ENCODE results near the gene PPP1R9A. TPM values are rescaled to one million over a fixed set of nuclear protein-coding genes. Genes with fewer than 3 reads are reported as not detected.

The PPP1R9A gene
- total RNA-seq, 4 donors from 2014 or later = 21.0 to 48.4 (median 31.6) TPM

DNA sequence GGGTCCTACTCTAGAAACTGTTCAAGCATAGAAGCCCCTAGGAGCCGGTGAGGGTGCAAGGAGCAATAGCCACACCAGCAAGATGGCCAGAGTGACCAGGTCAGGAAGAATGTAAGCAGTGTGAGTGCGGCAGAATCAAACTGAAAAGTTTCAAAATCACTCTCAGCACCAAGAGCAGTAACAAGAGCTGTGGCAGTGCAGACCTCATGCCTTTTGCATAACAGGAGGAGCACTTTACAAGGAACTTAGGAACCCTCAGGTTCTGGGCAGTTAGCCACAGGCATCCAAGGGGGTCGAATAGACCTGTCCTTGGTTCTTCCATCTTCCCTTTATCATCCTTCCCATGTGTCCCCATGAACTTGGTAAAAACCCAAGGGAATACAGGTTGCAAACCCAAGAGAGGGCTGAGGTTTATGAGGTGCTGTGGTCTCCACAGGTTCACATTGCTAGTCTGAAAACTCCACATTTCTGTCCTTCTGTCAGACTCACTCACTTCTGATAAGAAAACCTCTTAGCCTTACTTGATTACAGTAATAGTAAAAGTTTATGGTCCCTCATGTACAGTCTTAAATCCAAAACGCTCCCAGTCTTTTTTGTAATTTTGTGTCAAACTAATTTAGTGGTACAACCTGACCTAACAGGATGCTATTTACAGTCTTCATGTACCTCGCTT is 338.6 kb downstream of the PPP1R9A start:
- no peak for ATAC-seq
- peaks cover 0 to 5% of the 10 kb centered on the region in 2 donors for H3K36me3 ChIP-seq
- H3K27me3 ChIP-seq = no peaks in the 10 kb centered on the region
- no peaks in the 10 kb centered on the region for H3K4me1 ChIP-seq
- no peak overlapping the region for H3K27ac ChIP-seq
- no peak for TF ChIP-seq POLR2A (IDR thresholded peaks at IDR 0.05)
- TF ChIP-seq, protein P1, sequence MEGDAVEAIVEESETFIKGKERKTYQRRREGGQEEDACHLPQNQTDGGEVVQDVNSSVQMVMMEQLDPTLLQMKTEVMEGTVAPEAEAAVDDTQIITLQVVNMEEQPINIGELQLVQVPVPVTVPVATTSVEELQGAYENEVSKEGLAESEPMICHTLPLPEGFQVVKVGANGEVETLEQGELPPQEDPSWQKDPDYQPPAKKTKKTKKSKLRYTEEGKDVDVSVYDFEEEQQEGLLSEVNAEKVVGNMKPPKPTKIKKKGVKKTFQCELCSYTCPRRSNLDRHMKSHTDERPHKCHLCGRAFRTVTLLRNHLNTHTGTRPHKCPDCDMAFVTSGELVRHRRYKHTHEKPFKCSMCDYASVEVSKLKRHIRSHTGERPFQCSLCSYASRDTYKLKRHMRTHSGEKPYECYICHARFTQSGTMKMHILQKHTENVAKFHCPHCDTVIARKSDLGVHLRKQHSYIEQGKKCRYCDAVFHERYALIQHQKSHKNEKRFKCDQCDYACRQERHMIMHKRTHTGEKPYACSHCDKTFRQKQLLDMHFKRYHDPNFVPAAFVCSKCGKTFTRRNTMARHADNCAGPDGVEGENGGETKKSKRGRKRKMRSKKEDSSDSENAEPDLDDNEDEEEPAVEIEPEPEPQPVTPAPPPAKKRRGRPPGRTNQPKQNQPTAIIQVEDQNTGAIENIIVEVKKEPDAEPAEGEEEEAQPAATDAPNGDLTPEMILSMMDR (IDR thresholded peaks at IDR 0.05) = no peak
- no peak for TF ChIP-seq EP300 (IDR thresholded peaks at IDR 0.05)
- no peak for TF ChIP-seq POLR2AphosphoS5 (IDR thresholded peaks at IDR 0.05)
- H3K4me3 ChIP-seq = no peak overlapping the region
- no peaks in the 10 kb centered on the region for H3K9me3 ChIP-seq
- WGBS, 2 donors (ENCODE audit: low coverage in 1 of 2) = 90 to 98% methylated on average over 4 to 5 of the region's 5 CpGs

DNA sequence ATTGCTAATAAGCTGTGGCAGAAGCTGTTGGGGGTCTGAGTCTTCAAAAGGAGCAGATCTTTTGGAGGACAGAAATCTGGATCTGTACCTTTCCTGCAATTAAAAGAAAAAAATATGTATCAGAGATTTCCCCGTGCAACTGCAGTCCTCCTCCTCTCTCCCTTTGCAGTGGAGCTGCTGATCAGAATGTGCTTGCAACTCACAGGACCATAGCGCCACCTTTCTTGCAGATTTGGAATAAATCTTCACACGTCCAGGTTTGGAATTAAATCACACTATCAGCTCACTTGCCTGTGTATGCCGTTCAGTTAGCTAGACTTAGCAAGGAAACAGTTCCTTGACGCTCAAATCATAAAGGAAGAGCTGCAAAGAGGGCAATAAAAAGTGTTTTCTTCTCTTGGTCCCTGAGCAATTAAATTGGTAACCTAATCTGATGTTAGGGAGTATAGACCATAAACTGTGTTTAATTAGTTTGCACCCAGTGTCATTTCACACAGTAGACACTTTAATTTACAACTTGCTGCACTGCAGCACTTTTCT is 339.5 kb downstream of the PPP1R9A start:
- ATAC-seq = peak; percentile 57
- WGBS, 2 donors (ENCODE audit: low coverage in 1 of 2) = 2 to 3% methylated on average over 5 of the region's 5 CpGs
- Histone ChIP-seq H3K27me3 (no peaks in the 10 kb centered on the region), H3K36me3 (peaks cover 0 to 5% of the 10 kb centered on the region in 2 donors), H3K27ac (no peak overlapping the region), H3K4me3 (no peak overlapping the region), H3K9me3 (no peaks in the 10 kb centered on the region), H3K4me1 (no peaks in the 10 kb centered on the region)
- TF ChIP-seq POLR2A (IDR thresholded peaks at IDR 0.05) (no peak), EP300 (IDR thresholded peaks at IDR 0.05) (no peak), POLR2AphosphoS5 (IDR thresholded peaks at IDR 0.05) (no peak)
- TF ChIP-seq, protein P1 (IDR thresholded peaks at IDR 0.05) = peak; percentile 38 to 74 (median 62)

DNA sequence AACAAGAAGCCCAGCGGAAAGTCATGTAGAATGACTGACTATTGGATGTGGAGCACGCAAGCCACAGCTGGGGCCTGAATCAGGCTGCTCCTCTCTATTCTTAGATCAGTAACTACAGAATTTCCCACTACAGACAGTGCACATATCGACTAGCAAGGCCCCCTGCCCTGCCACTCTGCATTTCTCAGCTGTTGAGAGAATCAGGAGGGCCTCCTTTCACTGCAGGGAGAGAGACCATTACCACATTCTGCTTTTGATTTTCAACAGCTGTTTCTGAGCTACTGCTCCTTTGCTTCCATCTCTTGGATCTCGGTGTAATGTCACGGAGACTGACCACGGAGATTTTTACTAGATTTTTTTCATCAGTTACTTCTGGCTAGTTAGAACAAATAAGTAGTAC is 343.2 kb downstream of the PPP1R9A start:
- peaks cover 0 to 15% of the 10 kb centered on the region in 2 donors for H3K36me3 ChIP-seq
- TF ChIP-seq POLR2AphosphoS5 (IDR thresholded peaks at IDR 0.05) (no peak), EP300 (IDR thresholded peaks at IDR 0.05) (no peak), POLR2A (IDR thresholded peaks at IDR 0.05) (no peak)
- TF ChIP-seq, protein P1 (IDR thresholded peaks at IDR 0.05) = no peak
- no peaks in the 10 kb centered on the region for H3K9me3 ChIP-seq
- no peaks in the 10 kb centered on the region for H3K4me1 ChIP-seq
- 66 to 69% methylated on average over 4 to 6 of the region's 6 CpGs for WGBS, 2 donors (ENCODE audit: low coverage in 1 of 2)
- no peak for ATAC-seq
- H3K27me3 ChIP-seq = no peaks in the 10 kb centered on the region
- no peak overlapping the region for H3K4me3 ChIP-seq
- H3K27ac ChIP-seq = no peak overlapping the region

DNA sequence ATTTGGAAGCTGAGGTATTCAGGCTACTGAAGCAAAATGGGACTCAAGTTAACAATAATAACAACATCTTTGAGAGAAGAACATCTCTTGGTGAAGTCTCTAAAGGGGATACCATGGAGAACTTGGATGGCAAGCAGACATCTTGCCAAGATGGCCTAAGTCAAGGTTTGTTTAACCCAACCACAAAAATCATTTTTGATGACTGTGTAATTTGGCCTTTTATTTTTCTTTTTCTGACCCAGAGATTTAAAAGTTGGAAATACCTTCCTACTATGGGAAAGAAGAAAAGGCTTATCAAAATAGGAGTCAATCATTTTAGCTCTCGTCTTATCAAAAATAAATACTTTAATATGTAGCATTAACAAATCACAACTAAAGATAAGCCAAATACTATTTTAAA is 344.6 kb downstream of the PPP1R9A start:
- no peak overlapping the region for H3K4me3 ChIP-seq
- peaks cover 0 to 15% of the 10 kb centered on the region in 2 donors for H3K36me3 ChIP-seq
- no peaks in the 10 kb centered on the region for H3K4me1 ChIP-seq
- H3K27me3 ChIP-seq = no peaks in the 10 kb centered on the region
- 92 to 100% methylated on average over 1 of the region's 1 CpG for WGBS, 2 donors (ENCODE audit: low coverage in 1 of 2)
- H3K27ac ChIP-seq = no peak overlapping the region
- TF ChIP-seq, protein P1 (IDR thresholded peaks at IDR 0.05) = no peak
- TF ChIP-seq POLR2A (IDR thresholded peaks at IDR 0.05) (no peak), POLR2AphosphoS5 (IDR thresholded peaks at IDR 0.05) (no peak), EP300 (IDR thresholded peaks at IDR 0.05) (no peak)
- no peaks in the 10 kb centered on the region for H3K9me3 ChIP-seq
- no peak for ATAC-seq

DNA sequence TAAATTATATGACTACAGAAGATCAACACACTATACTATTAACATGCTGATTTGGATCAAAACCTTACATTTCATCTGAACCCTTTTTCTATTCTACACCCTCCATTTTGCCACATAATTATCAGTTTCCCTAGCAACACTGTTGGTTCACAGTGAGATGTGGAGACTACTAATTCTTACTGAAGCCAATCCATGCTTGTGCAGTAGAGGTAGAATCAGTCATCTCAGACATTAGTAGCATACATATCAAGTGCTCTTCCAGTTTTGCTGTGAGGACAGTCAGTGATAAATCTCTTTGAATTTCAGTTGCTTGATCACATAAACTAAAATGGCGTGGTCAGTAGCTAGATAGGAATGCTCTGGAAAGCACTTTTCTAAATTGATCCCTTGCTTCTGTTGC is 346.6 kb downstream of the PPP1R9A start:
- Histone ChIP-seq H3K4me3 (no peak overlapping the region), H3K27ac (no peak overlapping the region), H3K36me3 (peaks cover 0 to 15% of the 10 kb centered on the region in 2 donors), H3K9me3 (no peaks in the 10 kb centered on the region), H3K27me3 (no peaks in the 10 kb centered on the region), H3K4me1 (no peaks in the 10 kb centered on the region)
- ATAC-seq = no peak
- 90 to 100% methylated on average over 1 of the region's 1 CpG for WGBS, 2 donors (ENCODE audit: low coverage in 1 of 2)
- TF ChIP-seq EP300 (IDR thresholded peaks at IDR 0.05) (no peak), POLR2A (IDR thresholded peaks at IDR 0.05) (no peak), POLR2AphosphoS5 (IDR thresholded peaks at IDR 0.05) (no peak)
- TF ChIP-seq, protein P1 (IDR thresholded peaks at IDR 0.05) = no peak

Data from gastroesophageal sphincter (tissue), 4 donors.